SK-N-SH treated with all-trans-retinoic acid at 6 μM for 48 hours (cell line): ENCODE measurements around the gene CD6.

ENCODE experiments used
- ATAC-seq: fragments of 200-7000 bp; cut with Tn5 transposase; 3 replicates; pipeline ENCODE4 v1.9.1; 2020; ENCODE audit warnings: mild to moderate bottlenecking, moderate library complexity
- ARNTL ChIP-seq: fragments of 450-650 bp; formaldehyde crosslinking; IDR thresholded peaks from 2 replicates; pipeline ENCODE4 v1.5.0; 2020; ENCODE audit warnings: low read depth, mild to moderate bottlenecking, moderate library complexity, borderline replicate concordance
- BACH2 ChIP-seq: fragments of 250-450 bp; sonication (Bioruptor Pico); IDR thresholded peaks from 2 replicates; pipeline ENCODE4 v1.9.0; 2021; ENCODE audit warnings: mild to moderate bottlenecking, borderline replicate concordance
- CSDC2 ChIP-seq: fragments of 250-450 bp; sonication (Bioruptor Pico); IDR thresholded peaks from 2 replicates; pipeline ENCODE4 v1.5.0; 2020; ENCODE audit warnings: mild to moderate bottlenecking, moderate library complexity
- ESRRG ChIP-seq: fragments of 250-450 bp; sonication (Bioruptor Pico); IDR thresholded peaks from 2 replicates; pipeline ENCODE4 v1.6.1; 2021; ENCODE audit warnings: mild to moderate bottlenecking
- GLIS3 ChIP-seq: fragments of 250-450 bp; sonication (Bioruptor Pico); IDR thresholded peaks from 2 replicates; pipeline ENCODE4 v1.5.0; 2020; ENCODE audit warnings: mild to moderate bottlenecking, moderate library complexity
- ISL1 ChIP-seq: fragments of 250-450 bp; sonication (Bioruptor Pico); IDR thresholded peaks from 2 replicates; pipeline ENCODE4 v2.1.2; 2022; ENCODE audit warnings: mild to moderate bottlenecking, moderate library complexity
- OSR1 ChIP-seq: fragments of 250-450 bp; sonication (Bioruptor Pico); IDR thresholded peaks from 2 replicates; pipeline ENCODE4 v1.8.0; 2022; ENCODE audit warnings: moderate library complexity, mild to moderate bottlenecking, inconsistent platforms
- PPARA ChIP-seq: fragments of 250-450 bp; sonication (Bioruptor Pico); IDR thresholded peaks from 2 replicates; pipeline ENCODE4 v1.5.0; 2020; ENCODE audit warnings: mild to moderate bottlenecking, borderline replicate concordance
- RARB ChIP-seq: fragments of 250-450 bp; sonication (Bioruptor Pico); IDR thresholded peaks from 2 replicates; pipeline ENCODE4 v1.8.0; 2021; ENCODE audit warnings: mild to moderate bottlenecking, moderate library complexity
- SNAI2 ChIP-seq: fragments of 250-450 bp; sonication (Bioruptor Pico); IDR thresholded peaks from 2 replicates; pipeline ENCODE4 v1.5.0; 2020; ENCODE audit warnings: mild to moderate bottlenecking, moderate library complexity
- TCF4 ChIP-seq: fragments of 250-450 bp; sonication (Bioruptor Pico); IDR thresholded peaks from 2 replicates; pipeline ENCODE4 v1.8.0; 2021; ENCODE audit warnings: mild to moderate bottlenecking, moderate library complexity, borderline replicate concordance
- TOX ChIP-seq: fragments of 250-450 bp; sonication (Bioruptor Pico); IDR thresholded peaks from 2 replicates; pipeline ENCODE4 v1.8.0; 2021; ENCODE audit warnings: mild to moderate bottlenecking, moderate library complexity, borderline replicate concordance
- ZC3H10 ChIP-seq: fragments of 250-450 bp; sonication (Bioruptor Pico); IDR thresholded peaks from 2 replicates; pipeline ENCODE4 v1.5.1; 2021; ENCODE audit warnings: mild to moderate bottlenecking, moderate library complexity
- ZFP3 ChIP-seq: fragments of 250-450 bp; sonication (Bioruptor Pico); IDR thresholded peaks from 2 replicates; pipeline ENCODE4 v1.5.0; 2020; ENCODE audit warnings: mild to moderate bottlenecking, moderate library complexity
- ZFP30 ChIP-seq: fragments of 450-650 bp; formaldehyde crosslinking; IDR thresholded peaks from 2 replicates; pipeline ENCODE4 v1.5.0; 2022; ENCODE audit warnings: mild to moderate bottlenecking, moderate library complexity
- ZNF565 ChIP-seq: fragments of 450-650 bp; formaldehyde crosslinking; conservative IDR thresholded peaks from 2 replicates; pipeline ENCODE4 v1.5.0; 2020; ENCODE audit warnings: low read depth, mild to moderate bottlenecking, moderate library complexity
- ZNF70 ChIP-seq: fragments of 450-650 bp; formaldehyde crosslinking; IDR thresholded peaks from 2 replicates; pipeline ENCODE4 v1.5.0; 2020; ENCODE audit warnings: mild to moderate bottlenecking, moderate library complexity
- TF ChIP-seq, protein P1 (sequence below): fragments of 250-450 bp; sonication (Bioruptor Pico); IDR thresholded peaks from 2 replicates; pipeline ENCODE4 v1.8.0; 2020; ENCODE audit warnings: mild to moderate bottlenecking, moderate library complexity, borderline replicate concordance
- TF ChIP-seq, protein P2 (sequence below): fragments of 250-450 bp; sonication (Bioruptor Pico); IDR thresholded peaks from 2 replicates; pipeline ENCODE4 v1.8.0; 2021; ENCODE audit warnings: low read depth, mild to moderate bottlenecking, moderate library complexity, borderline replicate concordance
- TF ChIP-seq, protein P3 (sequence below): fragments of 250-450 bp; sonication (Bioruptor Pico); IDR thresholded peaks from 2 replicates; pipeline ENCODE4 v1.5.0; 2020; ENCODE audit warnings: mild to moderate bottlenecking, moderate library complexity
- TF ChIP-seq, protein P4 (sequence below): fragments of 250-450 bp; sonication (Bioruptor Pico); IDR thresholded peaks from 2 replicates; pipeline ENCODE4 v1.5.1; 2021; ENCODE audit warnings: mild to moderate bottlenecking, moderate library complexity

CD6 gene

DNA sequence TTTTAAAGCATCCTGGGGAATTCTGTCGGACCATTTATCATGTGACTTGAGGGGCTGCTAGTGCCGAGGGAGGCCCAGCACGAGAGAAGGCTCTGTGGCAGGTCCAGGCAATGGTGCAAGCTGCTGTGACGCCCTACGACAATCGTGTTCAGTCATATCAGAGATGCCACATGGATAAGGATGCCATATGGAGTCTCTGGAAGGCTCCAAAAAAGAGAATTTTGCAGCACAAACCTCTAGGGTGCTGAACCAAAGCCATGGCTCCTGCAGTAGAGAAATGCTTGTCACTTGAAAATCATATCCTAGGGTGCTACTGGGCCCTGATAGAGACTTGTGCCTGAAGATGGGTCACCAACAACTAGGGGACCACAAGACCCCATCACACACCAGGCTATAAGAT is 6.7 kb upstream of the CD6 start (continued):
- TF ChIP-seq SNAI2 (CRISPR knock-in tag) (no peak), OSR1 (CRISPR knock-in tag) (no peak), TOX (CRISPR knock-in tag) (no peak), ESRRG (CRISPR knock-in tag) (no peak), ZFP3 (CRISPR knock-in tag) (no peak)

DNA sequence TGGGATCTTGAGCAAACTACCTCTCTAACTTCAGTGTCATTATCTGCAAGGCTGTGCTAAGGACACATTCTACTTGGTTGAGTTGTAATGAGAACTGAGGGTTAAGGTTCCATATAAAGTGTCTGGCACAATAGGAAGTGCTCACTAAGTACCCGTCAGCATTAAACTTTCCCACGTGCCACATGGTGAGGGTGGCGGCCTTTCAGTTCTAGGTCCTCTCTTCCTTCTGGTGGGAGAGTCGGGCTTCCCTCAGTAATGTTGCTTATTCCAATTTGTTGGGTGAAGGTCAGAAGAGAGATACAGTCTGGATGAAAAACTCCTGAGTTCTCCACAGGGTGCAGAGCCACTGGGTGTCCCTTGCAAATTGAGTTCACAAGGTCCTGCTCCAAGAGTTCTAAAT is 4.6 kb upstream of the CD6 start:
- no peak for TF ChIP-seq TOX (CRISPR knock-in tag)
- no peak for ATAC-seq

DNA sequence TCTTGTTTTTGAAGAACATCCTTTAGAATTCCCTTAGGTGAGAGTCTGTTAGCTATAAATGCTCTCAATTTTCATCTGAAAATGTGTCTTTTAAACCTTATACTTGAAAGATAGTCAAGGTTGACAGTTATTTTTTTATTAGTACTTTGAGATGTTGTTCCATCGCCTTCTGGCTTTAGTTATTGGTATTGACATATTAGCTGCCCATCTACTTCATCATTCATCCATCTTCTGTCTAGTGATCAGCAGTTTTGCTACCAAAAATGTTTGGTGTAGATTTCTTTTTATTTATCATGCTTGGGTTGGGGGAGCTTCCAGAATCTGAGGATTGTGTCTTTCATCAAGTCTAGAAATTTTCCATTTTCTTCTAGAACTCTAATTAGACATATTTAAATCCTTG is 3.3 kb upstream of the CD6 start:
- TF ChIP-seq ARNTL (no peak), CSDC2 (CRISPR knock-in tag) (no peak), ZNF565 (no peak), TCF4 (CRISPR knock-in tag) (no peak), ZFP3 (CRISPR knock-in tag) (no peak), ZC3H10 (CRISPR knock-in tag) (no peak), ZNF70 (CRISPR knock-in tag) (no peak)
- TF ChIP-seq, protein P1, sequence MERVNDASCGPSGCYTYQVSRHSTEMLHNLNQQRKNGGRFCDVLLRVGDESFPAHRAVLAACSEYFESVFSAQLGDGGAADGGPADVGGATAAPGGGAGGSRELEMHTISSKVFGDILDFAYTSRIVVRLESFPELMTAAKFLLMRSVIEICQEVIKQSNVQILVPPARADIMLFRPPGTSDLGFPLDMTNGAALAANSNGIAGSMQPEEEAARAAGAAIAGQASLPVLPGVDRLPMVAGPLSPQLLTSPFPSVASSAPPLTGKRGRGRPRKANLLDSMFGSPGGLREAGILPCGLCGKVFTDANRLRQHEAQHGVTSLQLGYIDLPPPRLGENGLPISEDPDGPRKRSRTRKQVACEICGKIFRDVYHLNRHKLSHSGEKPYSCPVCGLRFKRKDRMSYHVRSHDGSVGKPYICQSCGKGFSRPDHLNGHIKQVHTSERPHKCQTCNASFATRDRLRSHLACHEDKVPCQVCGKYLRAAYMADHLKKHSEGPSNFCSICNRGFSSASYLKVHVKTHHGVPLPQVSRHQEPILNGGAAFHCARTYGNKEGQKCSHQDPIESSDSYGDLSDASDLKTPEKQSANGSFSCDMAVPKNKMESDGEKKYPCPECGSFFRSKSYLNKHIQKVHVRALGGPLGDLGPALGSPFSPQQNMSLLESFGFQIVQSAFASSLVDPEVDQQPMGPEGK (CRISPR knock-in tag) = no peak
- TF ChIP-seq, protein P2, sequence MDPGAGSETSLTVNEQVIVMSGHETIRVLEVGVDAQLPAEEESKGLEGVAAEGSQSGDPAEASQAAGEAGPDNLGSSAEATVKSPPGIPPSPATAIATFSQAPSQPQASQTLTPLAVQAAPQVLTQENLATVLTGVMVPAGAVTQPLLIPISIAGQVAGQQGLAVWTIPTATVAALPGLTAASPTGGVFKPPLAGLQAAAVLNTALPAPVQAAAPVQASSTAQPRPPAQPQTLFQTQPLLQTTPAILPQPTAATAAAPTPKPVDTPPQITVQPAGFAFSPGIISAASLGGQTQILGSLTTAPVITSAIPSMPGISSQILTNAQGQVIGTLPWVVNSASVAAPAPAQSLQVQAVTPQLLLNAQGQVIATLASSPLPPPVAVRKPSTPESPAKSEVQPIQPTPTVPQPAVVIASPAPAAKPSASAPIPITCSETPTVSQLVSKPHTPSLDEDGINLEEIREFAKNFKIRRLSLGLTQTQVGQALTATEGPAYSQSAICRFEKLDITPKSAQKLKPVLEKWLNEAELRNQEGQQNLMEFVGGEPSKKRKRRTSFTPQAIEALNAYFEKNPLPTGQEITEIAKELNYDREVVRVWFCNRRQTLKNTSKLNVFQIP (CRISPR knock-in tag) = no peak
- TF ChIP-seq, all 23 proteins: peak for 0

DNA sequence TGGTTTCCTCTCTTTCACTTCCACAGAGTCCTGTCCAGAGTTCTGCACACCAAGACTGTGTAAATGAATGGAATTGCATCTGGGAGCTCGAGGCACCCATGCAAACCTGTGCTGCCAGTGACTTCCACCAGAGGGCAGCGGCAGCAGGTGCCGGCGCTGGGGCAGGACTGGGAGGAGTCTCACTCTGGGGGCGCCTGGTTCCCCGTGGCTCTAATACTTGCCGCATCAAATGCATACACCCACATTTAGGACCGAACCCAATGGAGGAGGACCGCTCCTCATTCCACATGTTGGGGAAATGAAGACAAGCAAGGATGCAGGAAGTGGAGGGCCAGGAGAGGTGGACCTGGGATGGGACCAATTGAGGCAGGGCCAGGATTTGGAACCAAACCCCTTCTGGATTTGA is 1.1 kb upstream of the CD6 start:
- peak; percentile 90 for ATAC-seq

More for the DNA sequence above, 3.3 kb upstream of the CD6 start:
- ATAC-seq = no peak

More for the DNA sequence above, 1.1 kb upstream of the CD6 start:
- TF ChIP-seq ZC3H10 (CRISPR knock-in tag) = no peak
- TF ChIP-seq ESRRG (CRISPR knock-in tag) = no peak
- no peak for TF ChIP-seq TOX (CRISPR knock-in tag)
- TF ChIP-seq TCF4 (CRISPR knock-in tag) = no peak
- TF ChIP-seq, protein P1 (CRISPR knock-in tag) = no peak
- no peak for TF ChIP-seq CSDC2 (CRISPR knock-in tag)
- TF ChIP-seq, protein P3, sequence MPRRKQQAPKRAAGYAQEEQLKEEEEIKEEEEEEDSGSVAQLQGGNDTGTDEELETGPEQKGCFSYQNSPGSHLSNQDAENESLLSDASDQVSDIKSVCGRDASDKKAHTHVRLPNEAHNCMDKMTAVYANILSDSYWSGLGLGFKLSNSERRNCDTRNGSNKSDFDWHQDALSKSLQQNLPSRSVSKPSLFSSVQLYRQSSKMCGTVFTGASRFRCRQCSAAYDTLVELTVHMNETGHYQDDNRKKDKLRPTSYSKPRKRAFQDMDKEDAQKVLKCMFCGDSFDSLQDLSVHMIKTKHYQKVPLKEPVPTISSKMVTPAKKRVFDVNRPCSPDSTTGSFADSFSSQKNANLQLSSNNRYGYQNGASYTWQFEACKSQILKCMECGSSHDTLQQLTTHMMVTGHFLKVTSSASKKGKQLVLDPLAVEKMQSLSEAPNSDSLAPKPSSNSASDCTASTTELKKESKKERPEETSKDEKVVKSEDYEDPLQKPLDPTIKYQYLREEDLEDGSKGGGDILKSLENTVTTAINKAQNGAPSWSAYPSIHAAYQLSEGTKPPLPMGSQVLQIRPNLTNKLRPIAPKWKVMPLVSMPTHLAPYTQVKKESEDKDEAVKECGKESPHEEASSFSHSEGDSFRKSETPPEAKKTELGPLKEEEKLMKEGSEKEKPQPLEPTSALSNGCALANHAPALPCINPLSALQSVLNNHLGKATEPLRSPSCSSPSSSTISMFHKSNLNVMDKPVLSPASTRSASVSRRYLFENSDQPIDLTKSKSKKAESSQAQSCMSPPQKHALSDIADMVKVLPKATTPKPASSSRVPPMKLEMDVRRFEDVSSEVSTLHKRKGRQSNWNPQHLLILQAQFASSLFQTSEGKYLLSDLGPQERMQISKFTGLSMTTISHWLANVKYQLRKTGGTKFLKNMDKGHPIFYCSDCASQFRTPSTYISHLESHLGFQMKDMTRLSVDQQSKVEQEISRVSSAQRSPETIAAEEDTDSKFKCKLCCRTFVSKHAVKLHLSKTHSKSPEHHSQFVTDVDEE (CRISPR knock-in tag) = no peak
- TF ChIP-seq, protein P2 (CRISPR knock-in tag) = no peak
- no peak for TF ChIP-seq SNAI2 (CRISPR knock-in tag)
- no peak for TF ChIP-seq OSR1 (CRISPR knock-in tag)
- TF ChIP-seq, protein P4, sequence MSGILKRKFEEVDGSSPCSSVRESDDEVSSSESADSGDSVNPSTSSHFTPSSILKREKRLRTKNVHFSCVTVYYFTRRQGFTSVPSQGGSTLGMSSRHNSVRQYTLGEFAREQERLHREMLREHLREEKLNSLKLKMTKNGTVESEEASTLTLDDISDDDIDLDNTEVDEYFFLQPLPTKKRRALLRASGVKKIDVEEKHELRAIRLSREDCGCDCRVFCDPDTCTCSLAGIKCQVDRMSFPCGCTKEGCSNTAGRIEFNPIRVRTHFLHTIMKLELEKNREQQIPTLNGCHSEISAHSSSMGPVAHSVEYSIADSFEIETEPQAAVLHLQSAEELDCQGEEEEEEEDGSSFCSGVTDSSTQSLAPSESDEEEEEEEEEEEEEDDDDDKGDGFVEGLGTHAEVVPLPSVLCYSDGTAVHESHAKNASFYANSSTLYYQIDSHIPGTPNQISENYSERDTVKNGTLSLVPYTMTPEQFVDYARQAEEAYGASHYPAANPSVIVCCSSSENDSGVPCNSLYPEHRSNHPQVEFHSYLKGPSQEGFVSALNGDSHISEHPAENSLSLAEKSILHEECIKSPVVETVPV (CRISPR knock-in tag) = no peak
- no peak for TF ChIP-seq ZFP30
- no peak for TF ChIP-seq BACH2 (CRISPR knock-in tag)
- no peak for TF ChIP-seq GLIS3 (CRISPR knock-in tag)
- no peak for TF ChIP-seq ZNF565
- no peak for TF ChIP-seq ISL1 (CRISPR knock-in tag)
- TF ChIP-seq PPARA = no peak
- TF ChIP-seq ZNF70 (CRISPR knock-in tag) = no peak
- no peak for TF ChIP-seq ARNTL
- no peak for TF ChIP-seq RARB
